ENCODE measurements around the gene NAP1L1. TPM values are rescaled to one million over a fixed set of nuclear protein-coding genes. Genes with fewer than 3 reads are reported as not detected.

The NAP1L1 gene
- total and polyA plus RNA-seq, 8 donors: 69.4 to 188 (median 110) TPM

GRCh38 chr12:76006028-76006925 lies 78.2 kb downstream of the NAP1L1 start:
- ATAC-seq: no peak
- Histone ChIP-seq H3K4me3 (no peak overlapping the region), H3K27ac (no peak overlapping the region), H3K4me1 (peaks cover 0 to 4% (median 0%) of the 10 kb centered on the region in 3 donors), H3K27me3 (no peaks in the 10 kb centered on the region), H3K36me3 (no peaks in the 10 kb centered on the region), H3K9me3 (no peaks in the 10 kb centered on the region)
- no peak for FAIRE-seq
- no peak for TF ChIP-seq CTCF (IDR thresholded peaks at IDR 0.05)
- DNase-seq: no peak
- WGBS, 2 donors: 90 to 94% methylated on average over 9 of the region's 9 CpGs
- intact Hi-C loops (cut with DNase I): no loop called here

DNA sequence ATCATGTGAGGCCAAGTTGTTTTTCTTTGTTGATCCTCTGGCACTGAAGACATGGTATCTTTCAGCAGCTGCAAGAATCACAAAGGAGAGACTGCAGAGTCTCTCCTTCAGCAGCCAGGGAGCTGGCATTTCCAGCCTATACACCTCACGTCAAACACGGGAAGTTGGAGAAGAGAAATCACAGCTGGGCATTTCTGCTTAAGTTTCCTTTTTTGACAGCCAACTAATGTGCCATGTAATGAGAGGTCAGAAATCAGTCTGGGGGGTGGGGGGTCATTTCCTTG lies 81.2 kb downstream of the NAP1L1 start:
- no peak for FAIRE-seq
- H3K36me3 ChIP-seq: no peaks in the 10 kb centered on the region
- intact Hi-C loops (cut with DNase I): no loop called here
- ATAC-seq: no peak
- H3K27ac ChIP-seq: no peak overlapping the region
- no peaks in the 10 kb centered on the region for H3K27me3 ChIP-seq
- 50% methylated on average over 2 of the region's 2 CpGs for WGBS, 2 donors
- H3K4me1 ChIP-seq: no peaks in the 10 kb centered on the region
- H3K9me3 ChIP-seq: no peaks in the 10 kb centered on the region
- no peak for DNase-seq
- TF ChIP-seq CTCF (IDR thresholded peaks at IDR 0.05): no peak
- H3K4me3 ChIP-seq: no peak overlapping the region

DNA sequence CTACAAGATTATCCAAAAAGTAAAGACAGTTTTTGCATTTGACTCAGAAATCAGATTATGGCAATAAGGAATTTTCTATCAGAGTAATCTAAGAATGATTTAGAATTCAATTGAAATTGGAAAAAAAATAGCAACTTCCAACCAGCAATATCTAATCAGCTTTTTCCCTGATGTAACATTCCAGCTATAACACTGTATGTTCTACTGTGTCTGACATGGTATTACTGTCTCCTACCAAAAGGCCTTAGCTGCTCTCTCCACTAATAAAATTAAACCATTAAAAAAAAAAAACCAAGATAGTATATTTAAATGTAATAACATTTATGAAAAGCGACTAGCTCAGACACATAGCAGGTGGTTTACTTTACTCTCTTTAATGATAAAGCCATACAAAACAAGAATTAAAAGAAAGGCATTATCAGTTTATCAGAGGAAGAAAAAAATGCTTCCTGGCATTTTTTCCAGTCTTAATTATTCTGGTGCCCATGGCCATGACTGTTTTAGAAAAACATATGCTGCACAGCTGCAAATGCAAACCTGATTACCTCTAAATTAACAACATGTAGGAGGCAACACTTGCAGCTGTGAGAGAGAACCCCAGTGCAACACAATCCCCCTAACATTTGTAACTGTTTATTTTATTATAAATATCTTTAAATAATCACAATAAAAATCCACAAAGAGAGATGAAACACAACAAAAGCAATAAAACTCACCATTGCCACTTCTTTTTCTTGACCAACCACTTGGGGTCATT lies 81.7 kb downstream of the NAP1L1 start:
- Histone ChIP-seq H3K4me1 (no peaks in the 10 kb centered on the region), H3K27ac (no peak overlapping the region), H3K36me3 (no peaks in the 10 kb centered on the region), H3K9me3 (no peaks in the 10 kb centered on the region), H3K27me3 (no peaks in the 10 kb centered on the region), H3K4me3 (no peak overlapping the region)
- TF ChIP-seq CTCF (IDR thresholded peaks at IDR 0.05): no peak
- FAIRE-seq (no peak), DNase-seq (no peak), ATAC-seq (no peak)
- intact Hi-C loops (cut with DNase I): no loop called here
- WGBS, 2 donors: 68 to 80% methylated on average over 1 of the region's 1 CpG

DNA sequence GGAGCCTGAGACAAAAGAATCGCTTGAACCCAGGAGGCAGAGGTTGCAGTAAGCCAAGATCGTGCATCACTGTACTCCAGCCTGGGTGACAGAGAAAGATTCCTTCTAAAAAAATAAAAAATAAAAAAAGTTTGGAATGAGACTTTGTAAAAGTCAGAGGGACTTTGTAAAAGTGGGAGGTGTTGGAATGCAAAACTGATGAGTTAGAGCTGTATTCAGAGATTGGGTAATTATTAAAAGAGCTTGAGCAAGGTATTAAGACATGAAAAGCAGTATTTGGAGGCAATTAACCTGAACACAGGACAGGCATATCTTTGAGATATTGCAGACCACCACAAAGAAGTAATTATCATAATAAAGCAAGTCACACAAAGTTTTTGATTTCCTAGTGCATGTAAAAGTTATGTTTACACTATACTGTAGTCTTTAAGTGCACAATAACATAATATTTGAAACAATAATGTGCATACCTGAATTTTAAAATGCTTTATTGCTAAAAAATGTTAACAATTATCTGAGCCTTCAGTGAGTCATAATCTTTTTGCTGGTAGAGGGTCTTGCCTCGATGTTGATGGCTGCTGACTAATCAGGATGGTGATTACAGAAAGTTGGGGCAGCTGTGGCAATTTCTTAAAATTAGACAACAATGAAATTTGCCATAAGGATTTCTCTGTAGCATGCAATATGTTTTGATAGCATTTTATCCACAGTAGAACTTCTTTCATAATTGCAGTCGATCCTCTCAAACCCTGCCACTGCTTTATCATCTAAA lies 86.0 kb downstream of the NAP1L1 start:
- Histone ChIP-seq H3K4me1 (peaks cover 0 to 2% (median 0%) of the 10 kb centered on the region in 3 donors), H3K9me3 (no peaks in the 10 kb centered on the region), H3K27me3 (no peaks in the 10 kb centered on the region), H3K4me3 (no peak overlapping the region), H3K36me3 (no peaks in the 10 kb centered on the region), H3K27ac (no peak overlapping the region)
- no peak for TF ChIP-seq CTCF (IDR thresholded peaks at IDR 0.05)
- no peak for ATAC-seq
- no peak for DNase-seq
- intact Hi-C loops (cut with DNase I): no loop called here
- FAIRE-seq: no peak
- 80 to 82% methylated on average over 4 of the region's 4 CpGs for WGBS, 2 donors

Data from pancreas (tissue), 10 donors.